HG02852 (cell line): ENCODE data around the gene PRSS27.

Source experiments
- ATAC-seq: cut with Tn5 transposase; IDR thresholded peaks from one replicate; pipeline ENCODE4 v1.9.1; 2021; ENCODE audit warnings: mild to moderate bottlenecking, moderate library complexity; ENCODE audit not compliant: unreplicated experiment

PRSS27 gene

DNA sequence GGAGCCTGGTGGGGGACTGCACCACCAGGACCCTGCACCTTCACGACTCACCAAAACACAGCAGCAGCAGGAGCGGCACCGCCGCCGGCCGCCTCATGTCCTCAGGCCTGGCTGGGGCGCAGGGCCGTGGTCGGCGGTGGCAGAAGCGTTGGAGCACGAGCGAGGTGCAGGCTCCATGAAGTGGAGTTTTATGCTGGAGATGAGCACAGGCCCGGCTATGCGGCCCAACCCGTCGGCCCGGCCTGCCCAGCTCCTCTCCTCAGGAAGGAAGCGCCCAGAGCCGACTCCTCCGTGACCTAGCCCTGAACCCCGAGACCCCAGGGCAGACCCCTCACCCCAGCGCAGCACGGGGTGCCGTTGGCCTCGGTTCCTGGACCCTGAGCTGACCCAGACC lies at the start of gene PRSS27:
PRSS27 (minus strand) TSS at position 161 of the 394 bp plus-strand sequence; CDS start at position 97, 64 bp downstream.
- ATAC-seq = no peak

DNA sequence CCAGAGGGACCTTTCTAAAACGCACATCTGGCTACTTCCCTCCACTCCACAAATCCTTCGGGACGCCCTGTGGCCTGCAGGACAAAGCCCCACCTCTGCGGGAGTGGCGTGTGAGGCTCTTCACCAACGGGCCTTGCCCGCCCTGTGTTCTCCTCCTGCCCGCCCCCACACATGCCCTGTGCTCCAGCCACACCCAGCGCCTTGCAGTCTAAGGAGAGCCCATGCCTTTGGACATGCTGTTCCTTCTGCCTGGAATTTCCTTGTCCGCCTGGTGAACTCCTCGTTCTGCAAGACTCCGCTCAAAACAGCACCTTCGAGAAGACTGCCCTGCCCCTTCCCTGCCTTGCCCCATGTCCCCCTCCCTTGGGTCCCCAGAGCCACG lies 49.6 kb upstream of the PRSS27 start:
- no peak for ATAC-seq

DNA sequence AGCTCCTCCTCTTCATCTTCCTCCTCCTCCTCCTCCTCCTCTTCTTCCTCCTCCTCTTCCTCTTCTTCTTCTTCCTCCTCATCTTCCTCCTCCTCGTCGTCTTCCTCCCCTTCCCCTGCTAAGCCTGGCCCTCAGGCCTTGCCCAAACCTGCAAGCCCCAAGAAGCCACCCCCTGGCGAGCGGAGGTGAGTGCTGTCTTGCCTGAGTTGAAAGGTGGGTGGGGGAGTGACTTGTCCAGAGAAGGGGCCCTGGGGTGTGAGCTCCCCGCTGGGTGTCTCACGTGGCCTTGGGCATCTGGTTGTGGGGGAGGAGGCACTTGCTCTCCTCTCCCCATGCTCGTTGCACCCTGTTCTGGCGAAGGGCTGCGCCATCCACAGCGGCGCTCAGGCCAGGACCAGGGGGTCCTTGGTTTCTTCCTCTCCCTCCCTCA lies 49.1 kb upstream of the PRSS27 start:
- no peak for ATAC-seq

DNA sequence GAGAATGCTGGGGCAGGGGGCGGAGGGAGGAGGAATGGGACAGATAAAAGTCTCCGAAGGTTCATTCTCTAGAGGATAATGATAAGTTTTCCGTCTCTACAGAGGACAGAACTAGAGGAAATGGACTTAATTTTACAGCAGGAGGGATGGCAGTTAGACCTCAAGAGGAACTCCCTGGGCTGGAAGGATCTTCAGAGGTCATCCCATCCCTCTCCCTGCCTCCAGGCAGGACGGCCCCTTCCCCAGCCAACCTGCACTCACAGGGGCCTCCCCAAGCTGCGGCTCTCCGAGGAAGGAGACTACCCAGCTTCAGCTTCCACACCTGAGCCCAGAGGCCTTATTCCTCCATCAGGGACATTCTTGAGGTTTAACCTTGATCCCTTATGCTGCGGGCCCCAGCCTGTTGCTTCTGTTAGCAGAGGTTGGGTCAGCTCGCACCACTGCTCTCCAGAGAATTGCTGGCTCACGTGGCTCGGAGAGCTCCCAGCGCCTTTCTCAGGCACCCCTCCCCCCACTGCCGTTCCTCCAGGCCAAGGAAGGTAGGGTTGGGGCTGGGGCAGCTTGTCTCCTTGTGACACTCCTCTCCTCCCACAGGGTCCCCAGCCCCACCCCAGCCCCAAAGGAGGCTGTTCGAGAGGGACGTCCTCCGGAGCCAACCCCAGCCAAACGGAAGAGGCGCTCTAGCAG lies 48.5 kb upstream of the PRSS27 start:
- no peak for ATAC-seq

DNA sequence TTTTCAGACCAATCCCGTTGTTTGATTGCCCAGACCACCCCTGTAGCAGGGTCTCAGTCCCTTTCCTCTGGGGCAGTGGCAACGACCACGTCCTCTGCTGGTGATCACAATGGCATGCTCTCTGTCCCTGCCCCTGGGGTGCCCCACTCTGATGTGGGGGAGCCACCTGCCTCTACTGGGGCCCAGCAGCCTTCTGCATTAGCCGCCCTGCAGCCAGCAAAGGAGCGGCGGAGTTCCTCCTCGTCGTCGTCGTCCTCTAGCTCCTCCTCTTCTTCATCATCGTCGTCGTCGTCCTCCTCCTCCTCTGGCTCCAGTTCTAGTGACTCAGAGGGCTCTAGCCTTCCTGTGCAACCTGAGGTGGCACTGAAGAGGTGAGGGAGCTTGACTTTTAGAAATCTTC lies 47.9 kb upstream of the PRSS27 start:
- no peak for ATAC-seq

DNA sequence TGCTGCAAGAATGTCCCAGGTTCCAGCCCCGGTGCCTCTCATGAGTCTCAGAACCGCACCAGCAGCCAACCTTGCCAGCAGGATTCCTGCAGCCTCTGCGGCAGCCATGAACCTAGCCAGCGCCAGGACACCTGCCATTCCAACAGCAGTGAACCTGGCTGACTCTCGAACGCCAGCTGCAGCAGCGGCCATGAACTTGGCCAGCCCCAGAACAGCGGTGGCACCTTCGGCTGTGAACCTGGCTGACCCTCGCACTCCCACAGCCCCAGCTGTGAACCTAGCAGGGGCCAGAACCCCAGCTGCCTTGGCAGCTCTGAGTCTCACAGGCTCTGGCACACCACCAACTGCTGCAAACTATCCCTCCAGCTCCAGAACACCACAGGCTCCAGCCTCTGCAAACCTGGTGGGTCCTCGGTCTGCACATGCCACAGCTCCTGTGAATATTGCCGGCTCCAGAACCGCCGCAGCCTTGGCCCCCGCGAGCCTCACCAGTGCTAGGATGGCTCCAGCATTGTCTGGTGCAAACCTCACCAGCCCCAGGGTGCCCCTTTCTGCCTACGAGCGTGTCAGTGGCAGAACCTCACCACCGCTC lies 47.2 kb upstream of the PRSS27 start:
- no peak for ATAC-seq

DNA sequence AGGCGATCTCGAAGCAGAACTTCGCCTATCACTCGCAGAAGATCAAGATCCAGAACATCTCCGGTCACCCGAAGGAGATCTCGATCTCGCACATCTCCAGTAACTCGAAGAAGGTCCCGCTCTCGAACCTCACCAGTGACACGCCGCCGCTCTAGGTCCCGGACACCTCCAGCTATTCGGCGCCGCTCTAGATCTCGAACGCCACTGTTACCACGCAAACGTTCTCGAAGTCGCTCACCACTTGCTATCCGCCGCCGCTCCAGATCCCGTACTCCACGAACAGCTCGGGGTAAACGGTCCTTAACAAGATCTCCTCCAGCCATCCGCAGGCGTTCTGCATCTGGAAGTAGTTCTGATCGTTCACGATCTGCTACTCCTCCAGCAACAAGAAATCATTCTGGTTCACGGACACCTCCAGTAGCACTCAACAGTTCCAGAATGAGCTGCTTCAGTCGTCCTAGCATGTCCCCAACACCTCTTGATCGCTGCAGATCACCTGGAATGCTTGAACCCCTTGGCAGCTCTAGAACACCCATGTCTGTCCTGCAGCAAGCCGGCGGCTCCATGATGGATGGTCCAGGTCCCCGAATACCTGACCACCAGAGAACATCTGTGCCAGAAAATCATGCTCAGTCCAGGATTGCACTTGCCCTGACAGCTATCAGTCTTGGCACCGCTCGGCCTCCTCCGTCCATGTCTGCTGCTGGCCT lies 46.6 kb upstream of the PRSS27 start:
- no peak for ATAC-seq

DNA sequence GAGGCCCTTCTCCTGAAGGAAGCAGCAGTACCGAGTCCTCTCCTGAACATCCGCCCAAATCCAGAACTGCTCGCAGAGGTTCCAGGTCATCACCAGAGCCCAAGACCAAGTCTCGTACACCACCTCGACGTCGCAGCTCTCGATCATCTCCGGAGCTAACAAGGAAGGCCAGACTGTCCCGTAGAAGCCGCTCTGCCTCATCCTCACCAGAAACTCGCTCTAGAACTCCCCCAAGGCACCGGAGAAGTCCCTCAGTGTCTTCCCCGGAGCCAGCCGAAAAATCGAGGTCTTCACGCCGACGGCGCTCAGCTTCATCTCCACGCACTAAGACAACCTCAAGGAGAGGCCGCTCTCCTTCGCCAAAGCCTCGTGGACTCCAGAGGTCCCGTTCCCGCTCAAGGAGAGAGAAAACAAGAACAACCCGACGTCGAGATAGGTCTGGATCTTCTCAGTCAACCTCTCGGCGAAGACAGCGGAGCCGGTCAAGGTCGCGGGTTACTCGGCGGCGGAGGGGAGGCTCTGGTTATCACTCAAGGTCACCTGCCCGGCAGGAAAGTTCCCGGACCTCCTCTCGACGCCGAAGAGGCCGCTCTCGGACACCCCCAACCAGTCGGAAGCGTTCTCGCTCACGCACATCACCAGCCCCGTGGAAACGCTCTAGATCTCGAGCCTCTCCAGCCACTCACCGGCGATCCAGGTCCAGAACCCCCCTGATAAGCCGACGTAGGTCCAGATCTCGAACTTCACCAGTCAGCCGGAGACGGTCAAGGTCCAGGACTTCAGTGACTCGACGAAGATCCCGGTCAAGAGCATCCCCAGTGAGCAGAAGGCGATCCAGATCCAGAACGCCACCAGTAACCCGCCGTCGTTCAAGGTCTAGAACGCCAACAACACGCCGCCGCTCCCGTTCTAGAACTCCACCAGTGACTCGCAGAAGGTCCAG lies 45.7 kb upstream of the PRSS27 start:
- no peak for ATAC-seq

DNA sequence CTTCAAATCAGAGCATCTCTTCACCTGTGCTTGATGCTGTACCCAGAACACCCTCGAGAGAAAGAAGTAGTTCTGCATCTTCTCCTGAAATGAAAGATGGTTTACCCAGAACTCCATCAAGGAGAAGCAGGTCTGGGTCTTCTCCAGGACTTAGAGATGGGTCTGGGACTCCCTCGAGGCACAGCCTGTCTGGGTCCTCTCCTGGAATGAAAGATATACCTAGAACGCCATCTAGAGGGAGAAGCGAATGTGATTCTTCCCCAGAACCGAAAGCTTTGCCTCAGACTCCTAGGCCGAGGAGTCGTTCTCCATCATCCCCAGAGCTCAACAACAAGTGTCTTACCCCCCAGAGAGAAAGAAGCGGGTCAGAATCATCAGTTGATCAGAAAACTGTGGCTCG lies 44.7 kb upstream of the PRSS27 start:
- no peak for ATAC-seq

DNA sequence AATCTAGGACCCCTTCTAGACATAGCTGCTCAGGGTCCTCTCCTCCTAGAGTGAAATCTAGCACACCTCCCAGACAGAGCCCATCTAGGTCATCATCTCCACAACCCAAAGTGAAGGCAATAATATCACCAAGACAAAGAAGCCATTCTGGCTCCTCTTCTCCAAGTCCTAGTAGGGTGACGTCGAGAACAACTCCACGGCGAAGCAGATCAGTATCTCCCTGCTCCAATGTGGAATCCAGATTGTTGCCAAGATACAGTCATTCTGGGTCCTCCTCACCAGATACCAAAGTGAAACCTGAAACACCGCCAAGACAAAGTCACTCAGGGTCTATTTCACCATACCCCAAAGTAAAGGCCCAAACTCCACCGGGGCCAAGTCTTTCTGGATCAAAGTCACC lies 43.1 kb upstream of the PRSS27 start:
- no peak for ATAC-seq

DNA sequence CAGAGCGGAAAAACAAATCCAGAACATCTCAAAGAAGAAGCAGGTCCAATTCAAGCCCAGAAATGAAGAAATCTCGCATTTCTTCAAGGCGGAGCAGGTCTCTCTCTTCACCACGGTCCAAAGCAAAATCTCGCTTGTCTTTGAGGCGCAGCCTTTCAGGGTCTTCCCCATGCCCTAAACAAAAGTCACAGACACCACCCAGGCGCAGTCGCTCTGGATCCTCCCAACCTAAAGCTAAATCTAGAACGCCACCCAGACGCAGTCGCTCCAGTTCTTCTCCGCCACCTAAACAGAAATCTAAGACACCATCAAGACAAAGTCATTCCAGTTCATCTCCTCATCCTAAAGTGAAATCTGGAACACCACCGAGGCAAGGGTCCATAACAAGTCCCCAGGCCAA lies 42.7 kb upstream of the PRSS27 start:
- no peak for ATAC-seq

DNA sequence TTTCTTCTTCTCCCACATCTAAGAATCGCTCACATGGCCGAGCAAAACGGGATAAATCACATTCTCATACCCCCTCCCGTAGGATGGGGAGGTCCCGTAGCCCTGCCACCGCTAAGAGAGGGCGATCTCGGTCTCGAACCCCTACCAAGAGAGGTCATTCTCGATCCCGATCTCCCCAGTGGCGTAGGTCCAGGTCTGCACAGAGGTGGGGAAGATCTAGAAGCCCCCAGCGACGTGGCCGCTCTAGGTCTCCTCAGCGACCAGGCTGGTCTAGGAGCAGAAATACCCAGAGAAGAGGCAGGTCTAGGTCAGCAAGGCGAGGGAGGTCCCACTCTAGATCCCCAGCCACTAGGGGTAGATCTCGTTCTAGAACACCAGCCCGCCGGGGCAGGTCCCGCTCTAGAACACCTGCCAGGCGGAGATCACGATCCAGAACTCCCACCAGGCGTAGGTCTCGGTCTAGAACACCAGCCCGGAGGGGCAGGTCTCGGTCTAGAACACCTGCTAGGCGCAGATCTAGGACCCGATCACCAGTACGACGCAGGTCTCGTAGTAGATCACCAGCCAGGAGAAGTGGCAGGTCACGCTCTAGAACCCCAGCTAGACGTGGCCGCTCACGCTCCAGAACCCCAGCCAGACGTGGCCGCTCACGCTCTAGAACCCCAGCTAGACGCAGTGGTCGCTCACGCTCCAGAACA lies 42.0 kb upstream of the PRSS27 start:
- ATAC-seq = no peak

DNA sequence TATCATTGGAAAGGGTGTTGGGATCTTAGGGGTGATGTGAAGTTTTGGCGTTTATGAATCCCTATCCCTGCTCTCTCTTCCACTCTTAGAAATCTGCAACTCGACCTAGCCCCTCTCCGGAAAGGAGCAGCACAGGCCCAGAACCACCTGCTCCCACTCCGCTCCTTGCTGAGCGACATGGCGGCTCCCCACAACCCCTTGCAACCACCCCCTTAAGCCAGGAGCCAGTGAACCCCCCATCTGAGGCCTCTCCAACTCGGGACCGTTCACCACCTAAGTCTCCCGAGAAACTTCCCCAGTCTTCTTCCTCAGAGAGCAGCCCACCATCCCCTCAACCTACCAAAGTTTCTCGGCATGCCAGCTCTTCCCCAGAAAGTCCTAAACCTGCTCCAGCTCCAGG lies 41.4 kb upstream of the PRSS27 start:
- no peak for ATAC-seq

DNA sequence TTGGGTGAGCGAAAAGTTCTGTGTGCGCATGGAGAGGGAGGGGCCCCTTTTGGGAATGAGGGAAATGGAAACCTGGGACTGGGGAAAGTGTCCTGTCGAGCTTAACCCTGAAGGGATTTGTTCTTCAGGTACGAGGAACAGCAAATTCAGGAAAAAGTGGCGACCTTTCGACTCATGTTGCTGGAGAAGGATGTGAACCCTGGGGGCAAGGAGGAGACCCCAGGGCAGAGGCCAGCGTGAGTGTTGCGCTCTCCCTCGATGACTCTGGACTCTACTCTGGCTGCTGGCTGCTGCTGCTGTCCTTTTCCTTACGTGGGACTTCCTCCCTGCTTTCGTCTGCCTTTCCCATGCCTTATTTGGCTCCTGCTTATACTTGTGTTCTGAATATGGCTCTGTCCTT lies 37.3 kb upstream of the PRSS27 start:
- ATAC-seq = no peak

DNA sequence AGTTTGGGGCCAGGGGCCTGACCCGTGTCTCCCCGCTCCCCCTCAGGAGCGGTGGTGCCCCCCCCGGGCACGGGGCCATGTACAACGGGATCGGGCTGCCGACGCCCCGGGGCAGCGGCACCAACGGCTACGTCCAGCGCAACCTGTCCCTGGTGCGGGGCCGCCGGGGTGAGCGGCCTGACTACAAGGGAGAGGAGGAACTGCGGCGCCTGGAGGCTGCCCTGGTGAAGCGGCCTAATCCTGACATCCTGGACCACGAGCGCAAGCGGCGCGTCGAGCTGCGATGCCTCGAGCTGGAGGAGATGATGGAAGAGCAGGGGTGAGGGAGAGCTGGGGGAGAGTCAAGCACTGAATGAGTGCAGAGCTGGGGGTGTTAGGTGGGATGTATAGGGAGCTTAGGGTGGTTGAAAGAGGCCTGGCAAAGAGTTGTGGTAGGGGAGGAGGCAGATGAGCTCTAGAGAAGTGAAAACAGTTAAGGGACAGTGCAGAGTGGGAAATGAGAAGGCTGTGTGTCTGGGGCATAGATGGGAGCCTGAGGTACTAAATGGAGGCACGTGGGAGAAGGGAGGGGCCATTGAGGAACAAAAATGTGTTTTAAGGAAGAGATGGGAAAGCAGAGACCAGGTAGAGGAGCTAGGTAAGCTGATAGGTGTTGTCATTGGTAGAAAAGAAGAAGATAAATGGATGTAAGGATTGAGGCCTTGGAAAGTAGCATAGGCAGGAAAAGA lies 36.4 kb upstream of the PRSS27 start:
- no peak for ATAC-seq

DNA sequence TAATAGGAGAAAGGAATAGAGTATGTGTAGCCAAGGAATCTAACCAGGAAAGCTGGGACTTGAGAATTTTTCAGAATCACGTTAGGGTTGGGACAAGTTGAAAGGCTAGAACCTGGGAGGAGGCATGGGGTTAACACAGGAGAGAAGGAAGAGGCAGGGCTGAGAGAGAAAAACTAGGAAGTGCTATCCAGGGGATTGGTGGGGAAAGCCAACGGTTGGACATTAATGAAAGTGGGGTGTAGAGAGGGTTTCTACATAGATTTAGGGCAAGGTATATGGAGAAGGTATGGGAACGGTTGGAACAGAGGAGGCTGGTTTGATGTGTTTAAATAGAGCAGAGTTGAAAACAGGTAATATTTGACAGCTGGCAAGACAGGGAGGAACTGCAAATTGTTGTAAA lies 35.1 kb upstream of the PRSS27 start:
- no peak for ATAC-seq

DNA sequence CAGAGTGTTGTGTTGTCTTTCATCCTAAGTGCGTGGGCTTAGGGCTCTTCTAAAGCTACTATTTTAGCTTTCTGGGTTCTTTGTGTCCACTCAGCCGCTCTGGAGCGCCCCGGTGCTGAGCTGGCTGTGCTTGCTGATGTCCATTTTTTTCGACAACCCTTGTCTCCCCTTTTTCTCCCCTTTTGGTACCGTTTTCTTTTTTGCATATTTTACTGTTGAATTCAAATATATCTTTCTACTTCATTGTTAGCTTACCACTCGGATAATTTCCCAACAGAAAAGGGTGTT lies 33.7 kb upstream of the PRSS27 start:
- ATAC-seq = no peak

DNA sequence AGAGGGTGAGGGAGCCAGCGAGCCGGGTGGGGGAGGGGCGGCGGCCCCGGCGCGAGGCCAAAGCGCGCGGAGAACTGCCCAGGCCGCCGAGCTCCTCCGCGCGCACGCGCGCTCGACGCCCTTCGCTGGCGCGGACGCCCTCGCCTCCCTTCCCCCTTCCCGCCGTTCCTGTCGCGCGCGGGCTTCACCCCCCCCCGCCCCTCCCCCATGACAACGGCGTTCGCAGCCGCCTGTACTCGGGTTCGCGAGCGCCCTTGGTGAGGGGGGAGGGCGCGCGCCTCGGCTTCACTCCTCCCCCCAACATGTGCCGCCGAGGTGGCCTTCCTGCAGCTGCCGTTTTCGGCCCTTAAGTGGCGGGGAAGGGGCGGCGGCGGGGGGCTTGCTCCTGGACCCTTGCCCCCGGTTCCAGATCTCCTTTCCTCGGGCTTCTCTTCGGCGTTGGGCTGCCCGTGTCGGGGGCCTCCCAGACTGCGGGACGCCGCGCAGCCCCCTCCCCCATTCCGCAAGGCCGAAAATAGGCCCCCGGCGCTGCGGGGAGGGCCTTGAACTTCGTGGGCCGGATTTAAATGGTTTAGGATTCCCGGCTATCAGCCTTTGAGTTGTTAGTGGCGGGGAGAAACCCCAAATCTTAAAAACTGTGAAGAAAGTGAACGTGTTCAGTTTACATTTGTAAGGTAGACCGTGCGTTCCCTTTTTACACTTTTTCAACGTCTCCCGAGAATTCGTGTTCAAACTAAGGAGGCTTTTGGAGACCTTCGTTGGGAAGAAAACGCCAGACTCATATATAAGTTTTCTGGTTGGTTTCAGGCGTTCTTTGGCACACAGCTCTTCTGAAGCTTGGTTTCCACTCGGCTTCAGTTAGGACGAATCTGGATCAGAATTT lies 33.1 kb upstream of the PRSS27 start:
- ATAC-seq = peak; percentile 44
